ENCODE data around the gene LSM5. TPM values are rescaled to one million over a fixed set of nuclear protein-coding genes. Genes with fewer than 3 reads are reported as not detected.

LSM5 gene
- total and polyA plus RNA-seq, 9 donors, result 18.4 to 59.8 (median 37.1) TPM

DNA sequence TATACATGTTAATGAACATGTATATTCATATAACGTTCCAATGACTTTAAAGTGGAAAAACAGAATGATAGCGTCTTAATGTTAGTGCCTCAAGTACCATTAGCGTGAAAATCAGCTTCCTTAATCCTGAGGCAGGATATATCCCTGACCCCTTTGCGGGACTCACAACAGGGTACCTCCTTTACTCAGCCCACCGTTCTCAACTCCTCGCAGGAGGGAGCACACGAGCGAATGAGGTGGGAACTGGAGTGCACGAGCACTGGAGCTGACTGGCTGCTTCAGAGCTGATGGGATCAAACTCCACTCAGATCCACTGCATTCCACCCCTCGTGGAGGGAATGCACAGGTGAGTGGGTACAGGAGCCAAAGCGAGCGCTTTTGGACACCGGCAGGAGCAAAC lies 41.2 kb upstream of the LSM5 start:
- WGBS, 3 donors, result 95 to 96% (median 95%) methylated on average over 13 of the region's 13 CpGs
- no peak overlapping the region for H3K27ac ChIP-seq
- no peak overlapping the region for H3K4me3 ChIP-seq
- no peak for DNase-seq
- no peaks in the 10 kb centered on the region for H3K27me3 ChIP-seq
- H3K36me3 ChIP-seq, result no peaks in the 10 kb centered on the region
- TF ChIP-seq EP300 (IDR thresholded peaks at IDR 0.05), result no peak
- no peak for TF ChIP-seq POLR2A (IDR thresholded peaks at IDR 0.05)
- TF ChIP-seq, protein P1, sequence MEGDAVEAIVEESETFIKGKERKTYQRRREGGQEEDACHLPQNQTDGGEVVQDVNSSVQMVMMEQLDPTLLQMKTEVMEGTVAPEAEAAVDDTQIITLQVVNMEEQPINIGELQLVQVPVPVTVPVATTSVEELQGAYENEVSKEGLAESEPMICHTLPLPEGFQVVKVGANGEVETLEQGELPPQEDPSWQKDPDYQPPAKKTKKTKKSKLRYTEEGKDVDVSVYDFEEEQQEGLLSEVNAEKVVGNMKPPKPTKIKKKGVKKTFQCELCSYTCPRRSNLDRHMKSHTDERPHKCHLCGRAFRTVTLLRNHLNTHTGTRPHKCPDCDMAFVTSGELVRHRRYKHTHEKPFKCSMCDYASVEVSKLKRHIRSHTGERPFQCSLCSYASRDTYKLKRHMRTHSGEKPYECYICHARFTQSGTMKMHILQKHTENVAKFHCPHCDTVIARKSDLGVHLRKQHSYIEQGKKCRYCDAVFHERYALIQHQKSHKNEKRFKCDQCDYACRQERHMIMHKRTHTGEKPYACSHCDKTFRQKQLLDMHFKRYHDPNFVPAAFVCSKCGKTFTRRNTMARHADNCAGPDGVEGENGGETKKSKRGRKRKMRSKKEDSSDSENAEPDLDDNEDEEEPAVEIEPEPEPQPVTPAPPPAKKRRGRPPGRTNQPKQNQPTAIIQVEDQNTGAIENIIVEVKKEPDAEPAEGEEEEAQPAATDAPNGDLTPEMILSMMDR (IDR thresholded peaks at IDR 0.05), result no peak
- intact Hi-C loops (cut with DNase I), result no loop called here
- H3K9me3 ChIP-seq, result no peaks in the 10 kb centered on the region
- H3K4me1 ChIP-seq (ENCODE audit: insufficient read depth), result peaks cover 4% of the 10 kb centered on the region

DNA sequence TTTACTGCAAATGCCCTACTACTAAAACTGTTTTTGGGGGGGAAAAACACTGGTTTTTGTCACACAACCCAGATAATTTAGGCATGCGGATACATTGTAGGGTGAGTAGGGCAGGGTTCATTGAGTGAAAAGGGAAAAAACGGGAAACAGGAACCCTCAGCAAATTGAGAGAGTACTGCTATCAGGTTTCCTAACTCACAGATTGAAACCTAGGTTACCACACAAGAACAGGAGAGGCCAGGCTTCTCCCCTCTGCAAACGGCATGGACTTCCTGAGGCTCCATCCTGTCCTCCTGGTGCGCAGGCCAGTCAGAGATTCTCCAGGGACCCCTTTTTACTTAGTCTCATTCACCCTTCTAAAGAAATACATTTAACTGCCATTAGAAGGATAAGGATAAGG lies 35.7 kb upstream of the LSM5 start:
- intact Hi-C loops (cut with DNase I), result no loop called here
- 82 to 89% (median 87%) methylated on average over 4 of the region's 4 CpGs for WGBS, 3 donors
- no peak for TF ChIP-seq POLR2A (IDR thresholded peaks at IDR 0.05)
- no peak for TF ChIP-seq EP300 (IDR thresholded peaks at IDR 0.05)
- TF ChIP-seq, protein P1 (IDR thresholded peaks at IDR 0.05), result no peak
- no peak for DNase-seq
- no peaks in the 10 kb centered on the region for H3K9me3 ChIP-seq
- H3K27me3 ChIP-seq, result no peaks in the 10 kb centered on the region
- no peaks in the 10 kb centered on the region for H3K4me1 ChIP-seq (ENCODE audit: insufficient read depth)
- H3K36me3 ChIP-seq, result no peaks in the 10 kb centered on the region
- H3K4me3 ChIP-seq, result no peak overlapping the region
- H3K27ac ChIP-seq, result no peak overlapping the region

DNA sequence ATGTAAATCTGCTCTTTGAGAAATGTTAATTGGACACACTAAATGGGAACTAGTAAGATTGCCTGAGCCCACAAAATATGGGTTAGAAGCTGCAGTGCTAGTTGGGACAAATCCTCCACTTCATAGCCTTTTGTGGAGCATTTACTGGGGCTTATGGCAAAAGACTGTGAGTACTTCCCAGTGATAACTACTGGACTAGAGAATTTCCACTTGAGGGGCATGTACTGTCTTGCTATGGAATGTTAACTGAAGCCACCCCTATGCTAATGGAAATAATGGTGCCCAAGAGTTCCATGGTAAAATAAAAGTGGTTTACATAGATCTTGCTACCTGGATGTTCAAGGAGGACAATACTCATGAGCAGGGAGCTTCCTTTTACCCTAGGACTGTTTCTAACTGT lies 34.5 kb upstream of the LSM5 start:
- H3K36me3 ChIP-seq, result no peaks in the 10 kb centered on the region
- no peaks in the 10 kb centered on the region for H3K27me3 ChIP-seq
- no peak for DNase-seq
- TF ChIP-seq POLR2A (IDR thresholded peaks at IDR 0.05) (no peak), EP300 (IDR thresholded peaks at IDR 0.05) (no peak)
- no peak overlapping the region for H3K4me3 ChIP-seq
- H3K9me3 ChIP-seq, result no peaks in the 10 kb centered on the region
- no peak overlapping the region for H3K27ac ChIP-seq
- no peaks in the 10 kb centered on the region for H3K4me1 ChIP-seq (ENCODE audit: insufficient read depth)
- intact Hi-C loops (cut with DNase I), result no loop called here

DNA sequence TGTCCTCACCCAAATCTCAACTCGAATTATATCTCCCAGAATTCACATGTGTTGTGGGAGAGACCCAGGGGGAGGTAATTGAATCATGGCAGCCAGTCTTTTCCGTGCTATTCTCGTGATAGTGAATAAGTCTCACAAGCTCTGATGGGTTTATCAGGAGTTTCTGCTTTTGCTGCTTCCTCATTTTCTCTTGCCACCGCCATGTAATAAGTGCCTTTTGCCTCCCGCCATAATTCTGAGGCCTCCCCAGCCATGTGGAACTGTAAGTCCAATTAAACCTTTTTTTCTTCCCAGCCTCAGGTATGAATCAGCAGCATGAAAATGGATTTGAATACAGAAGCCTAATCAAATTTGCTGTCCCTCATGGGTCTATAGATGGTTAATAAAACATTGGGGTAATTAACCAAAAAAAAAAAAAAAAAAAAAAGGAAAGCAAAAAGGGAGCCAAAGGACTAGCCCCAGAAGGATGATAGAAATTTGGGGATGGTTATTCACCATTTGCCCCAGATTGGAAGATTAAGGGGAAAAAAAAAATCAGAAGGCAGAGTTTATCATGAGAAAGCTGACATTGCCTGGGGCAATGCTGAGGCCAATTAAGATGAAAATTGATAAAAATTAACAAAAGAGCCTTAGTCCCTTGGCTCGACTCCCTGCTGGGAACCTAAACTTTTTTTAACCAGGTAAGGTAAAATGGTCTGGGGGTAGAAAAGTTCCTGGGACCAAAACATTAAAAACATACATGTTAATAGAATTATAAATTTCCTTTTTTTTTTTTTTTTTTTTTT lies 32.8 kb upstream of the LSM5 start:
- 96 to 97% (median 96%) methylated on average over 6 of the region's 6 CpGs for WGBS, 3 donors
- no peaks in the 10 kb centered on the region for H3K36me3 ChIP-seq
- H3K4me1 ChIP-seq (ENCODE audit: insufficient read depth), result no peaks in the 10 kb centered on the region
- intact Hi-C loops (cut with DNase I), result no loop called here
- no peak overlapping the region for H3K4me3 ChIP-seq
- H3K27me3 ChIP-seq, result no peaks in the 10 kb centered on the region
- TF ChIP-seq EP300 (IDR thresholded peaks at IDR 0.05) (no peak), POLR2A (IDR thresholded peaks at IDR 0.05) (no peak)
- TF ChIP-seq, protein P1 (IDR thresholded peaks at IDR 0.05), result no peak
- DNase-seq, result no peak
- no peak overlapping the region for H3K27ac ChIP-seq
- H3K9me3 ChIP-seq, result no peaks in the 10 kb centered on the region

DNA sequence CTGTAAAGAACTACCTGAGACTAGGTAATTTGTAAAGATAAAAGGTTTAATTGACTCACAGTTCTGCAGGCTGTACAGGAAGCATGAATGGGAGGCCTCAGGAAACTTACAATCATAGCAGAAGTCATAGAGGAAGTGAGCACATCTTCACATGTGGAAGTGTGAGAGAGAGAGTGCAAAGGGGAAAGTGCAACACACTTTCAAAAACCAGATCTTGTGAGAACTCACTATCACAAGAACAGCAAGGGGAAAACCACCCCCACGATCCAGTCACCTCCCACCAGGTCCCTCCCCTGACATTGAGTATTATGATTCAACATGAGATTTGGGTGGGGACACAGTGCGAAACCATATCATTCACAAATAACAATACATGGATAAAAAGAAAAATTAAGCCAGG lies 29.6 kb upstream of the LSM5 start:
- Histone ChIP-seq H3K27me3 (no peaks in the 10 kb centered on the region), H3K36me3 (no peaks in the 10 kb centered on the region), H3K27ac (no peak overlapping the region), H3K4me3 (no peak overlapping the region), H3K9me3 (no peaks in the 10 kb centered on the region), H3K4me1 (ENCODE audit: insufficient read depth) (no peaks in the 10 kb centered on the region)
- intact Hi-C loops (cut with DNase I), result no loop called here
- TF ChIP-seq EP300 (IDR thresholded peaks at IDR 0.05) (no peak), POLR2A (IDR thresholded peaks at IDR 0.05) (no peak)
- TF ChIP-seq, protein P1 (IDR thresholded peaks at IDR 0.05), result no peak
- WGBS, 3 donors, result 74 to 98% (median 95%) methylated on average over 2 of the region's 2 CpGs
- DNase-seq, result no peak

Measured in ovary (tissue), 9 donors.